Inflammatory macrophage treated with lipopolysaccharide for 4 hours (primary cell): ENCODE measurements around the gene CD52.
"Not testable (repeated sequence)": the region's sequence is repeated elsewhere in the genome, so short reads cannot be mapped to it uniquely, and the experiment has no call there.

Source experiments
- DNase-seq: peaks from one replicate; pipeline ENCODE4 v3.0.0-alpha.2; 2020

Gene CD52

GRCh38 chr1:26302733-26303405 lies 14.9 kb upstream of the CD52 start:
- peak; percentile 22 for DNase-seq

- peak; percentile 55 for DNase-seq
Observed at GRCh38 chr1:26305667-26306289, 12.0 kb upstream of the CD52 start.

- DNase-seq, result peak; percentile 96
Observed at GRCh38 chr1:26306290-26307229, 11.2 kb upstream of the CD52 start, which contains the start of gene UBXN11. TSS of gene UBXN11 (minus strand) at chr1:26306636. CDS start at chr1:26302883, 3,753 bp downstream.

GRCh38 chr1:26307363-26307781 lies 10.4 kb upstream of the CD52 start:
- DNase-seq, result no peak

- DNase-seq, result peak; percentile 49
Observed at GRCh38 chr1:26307966-26308899, 9.5 kb upstream of the CD52 start.

GRCh38 chr1:26314501-26314900 lies 3.3 kb upstream of the CD52 start:
- peak; percentile 38 for DNase-seq

GRCh38 chr1:26315874-26316850 lies 1.6 kb upstream of the CD52 start:
- DNase-seq, result no peak

GRCh38 chr1:26317146-26317545 lies 612 bp upstream of the CD52 start:
- peak; percentile 43 for DNase-seq

- peak; percentile 93 for DNase-seq
Observed at GRCh38 chr1:26318338-26319064, 743 bp downstream of the CD52 start.

GRCh38 chr1:26320896-26321295 lies 3.1 kb downstream of the CD52 start:
- DNase-seq, result no peak

GRCh38 chr1:26321315-26322041 lies 3.7 kb downstream of the CD52 start:
- DNase-seq, result peak; percentile 89

- DNase-seq, result no peak
Observed at GRCh38 chr1:26322042-26322331, 4.2 kb downstream of the CD52 start.

GRCh38 chr1:26323382-26323781 lies 5.6 kb downstream of the CD52 start:
- no peak for DNase-seq

- DNase-seq, result no peak
Observed at GRCh38 chr1:26324550-26324949, 6.8 kb downstream of the CD52 start.

GRCh38 chr1:26327956-26328362 lies 10.2 kb downstream of the CD52 start:
- no peak for DNase-seq

- no peak for DNase-seq
Observed at GRCh38 chr1:26328597-26328996, 10.8 kb downstream of the CD52 start.

- DNase-seq, result not testable (repeated sequence)
Observed at GRCh38 chr1:26329380-26329779, 11.6 kb downstream of the CD52 start.

- DNase-seq, result no peak
Observed at GRCh38 chr1:26330276-26330675, 12.5 kb downstream of the CD52 start.

GRCh38 chr1:26333312-26333711 lies 15.6 kb downstream of the CD52 start:
- not testable (repeated sequence) for DNase-seq
